ENCODE data around the gene CNTNAP2. TPM values are rescaled to one million over a fixed set of nuclear protein-coding genes. Genes with fewer than 3 reads are reported as not detected.

CNTNAP2 gene
- total RNA-seq, 1 experiment from 2014 or later: 64.5 TPM

DNA sequence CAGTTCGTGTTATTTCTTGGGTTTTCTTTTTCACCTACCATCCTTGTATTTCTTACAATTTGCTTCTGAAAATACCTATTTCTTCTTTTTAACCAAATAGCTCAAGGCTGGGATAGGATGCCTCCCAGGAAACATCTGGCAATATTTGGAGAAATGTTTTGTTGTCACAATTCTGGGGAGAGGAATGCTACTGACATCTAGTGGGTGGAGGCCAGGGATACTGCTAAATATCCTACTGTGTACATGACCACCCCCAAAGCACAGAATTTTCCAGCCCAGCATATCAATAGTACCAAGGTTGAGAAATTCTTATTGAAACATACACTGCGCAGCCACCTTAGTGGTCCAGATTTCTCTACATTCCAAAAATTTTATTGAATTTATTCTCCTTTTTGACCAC lies 55.5 kb downstream of the CNTNAP2 start:
- no peak overlapping the region for H2BK120ac ChIP-seq (ENCODE audit: low read depth, low read length, poor library complexity, severe bottlenecking)
- no peak overlapping the region for H2AK5ac ChIP-seq (ENCODE audit: insufficient read length, low read length)
- H3K23me2 ChIP-seq (ENCODE audit: insufficient read length, low read depth, low read length, poor library complexity, severe bottlenecking): no peaks in the 10 kb centered on the region
- no peaks in the 10 kb centered on the region for H3K4me1 ChIP-seq (ENCODE audit: insufficient read depth, low read length)
- H4K5ac ChIP-seq (ENCODE audit: insufficient read length, low read depth, low read length): no peak overlapping the region
- H4K8ac ChIP-seq (replicated peaks; ENCODE audit: insufficient read length, low read depth, low read length): no peak overlapping the region
- H2BK15ac ChIP-seq (ENCODE audit: low read depth, low read length): no peak overlapping the region
- no peaks in the 10 kb centered on the region for H4K20me1 ChIP-seq (ENCODE audit: control insufficient read depth, insufficient read depth, insufficient read length)
- H3K4ac ChIP-seq (ENCODE audit: low read depth, low read length): no peak overlapping the region
- H3K27ac Mint-ChIP-seq: no peak overlapping the region
- no peak overlapping the region for H4K91ac ChIP-seq (ENCODE audit: insufficient read length, low read depth, low read length)
- H2BK5ac ChIP-seq (ENCODE audit: insufficient read length, low read length): no peak overlapping the region
- no peak for DNase-seq
- H3K4me1 Mint-ChIP-seq: peaks cover 5 to 8% of the 10 kb centered on the region in 2 experiments
- no peak overlapping the region for H3T11ph ChIP-seq (ENCODE audit: low read length)
- H3K4me3 Mint-ChIP-seq: no peak overlapping the region
- H3K27me3 Mint-ChIP-seq (ENCODE audit: low read depth): no peaks in the 10 kb centered on the region
- no peaks in the 10 kb centered on the region for H3K36me3 Mint-ChIP-seq (ENCODE audit: insufficient read depth in 1 of 3, low read depth in 3 of 3)
- no peak overlapping the region for H2BK20ac ChIP-seq (ENCODE audit: low read depth, low read length, poor library complexity, severe bottlenecking)
- no CpG with 5 or more reads among the region's 2 CpGs for WGBS (ENCODE audit: extremely low coverage, insufficient read length, low lambda C conversion rate)
- H3K27me3 ChIP-seq (ENCODE audit: insufficient read depth, low read length): no peaks in the 10 kb centered on the region
- no peak overlapping the region for H3K4me2 ChIP-seq (ENCODE audit: insufficient read depth, insufficient read length, low read length)
- H3K79me1 ChIP-seq (ENCODE audit: insufficient read depth, low read depth, low read length, poor library complexity, severe bottlenecking): no peaks in the 10 kb centered on the region
- H2AFZ ChIP-seq (ENCODE audit: low read length): no peak overlapping the region
- H3K9me3 Mint-ChIP-seq: no peaks in the 10 kb centered on the region
- TF ChIP-seq, protein P1, sequence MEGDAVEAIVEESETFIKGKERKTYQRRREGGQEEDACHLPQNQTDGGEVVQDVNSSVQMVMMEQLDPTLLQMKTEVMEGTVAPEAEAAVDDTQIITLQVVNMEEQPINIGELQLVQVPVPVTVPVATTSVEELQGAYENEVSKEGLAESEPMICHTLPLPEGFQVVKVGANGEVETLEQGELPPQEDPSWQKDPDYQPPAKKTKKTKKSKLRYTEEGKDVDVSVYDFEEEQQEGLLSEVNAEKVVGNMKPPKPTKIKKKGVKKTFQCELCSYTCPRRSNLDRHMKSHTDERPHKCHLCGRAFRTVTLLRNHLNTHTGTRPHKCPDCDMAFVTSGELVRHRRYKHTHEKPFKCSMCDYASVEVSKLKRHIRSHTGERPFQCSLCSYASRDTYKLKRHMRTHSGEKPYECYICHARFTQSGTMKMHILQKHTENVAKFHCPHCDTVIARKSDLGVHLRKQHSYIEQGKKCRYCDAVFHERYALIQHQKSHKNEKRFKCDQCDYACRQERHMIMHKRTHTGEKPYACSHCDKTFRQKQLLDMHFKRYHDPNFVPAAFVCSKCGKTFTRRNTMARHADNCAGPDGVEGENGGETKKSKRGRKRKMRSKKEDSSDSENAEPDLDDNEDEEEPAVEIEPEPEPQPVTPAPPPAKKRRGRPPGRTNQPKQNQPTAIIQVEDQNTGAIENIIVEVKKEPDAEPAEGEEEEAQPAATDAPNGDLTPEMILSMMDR (conservative IDR thresholded peaks at IDR 0.05): peak; percentile 55
- no peak overlapping the region for H2BK12ac ChIP-seq (ENCODE audit: insufficient read length, low read depth, low read length)
- no peak overlapping the region for H3K9ac ChIP-seq (ENCODE audit: extremely low read depth, insufficient read length, low read length)
- no peak overlapping the region for H3K18ac ChIP-seq (ENCODE audit: insufficient read length, low read depth, low read length)
- H3K9me3 ChIP-seq (ENCODE audit: control insufficient read depth, low read depth, low read length): no peaks in the 10 kb centered on the region
- H3K79me2 ChIP-seq (ENCODE audit: insufficient read depth, low read length): no peaks in the 10 kb centered on the region
- H3K23ac ChIP-seq (ENCODE audit: insufficient read length, low read depth, low read length): no peak overlapping the region
- no peak overlapping the region for H3K27ac ChIP-seq (ENCODE audit: insufficient read length, low read depth, low read length)
- no peak overlapping the region for H3K14ac ChIP-seq (ENCODE audit: insufficient read depth, low read length)
- H3K56ac ChIP-seq (ENCODE audit: insufficient read length, low read depth, low read length): no peak overlapping the region
